GM19239 (cell line): ENCODE measurements around the gene ARPC5L.

Source experiments
- DNase-seq: peaks from one replicate; pipeline ENCODE4 v3.0.0; 2011; ENCODE audit warnings: low spot score; ENCODE audit not compliant: insufficient read length
- FAIRE-seq: peaks from 2 replicates; lab custom pipeline; 2011; peaks lifted over from hg19 to GRCh38; lab: Jason Lieb, UNC

The ARPC5L gene

GRCh38 chr9:124859803-124860581, 1.9 kb upstream of the ARPC5L start:
- no peak for DNase-seq
- no peak for FAIRE-seq

DNA sequence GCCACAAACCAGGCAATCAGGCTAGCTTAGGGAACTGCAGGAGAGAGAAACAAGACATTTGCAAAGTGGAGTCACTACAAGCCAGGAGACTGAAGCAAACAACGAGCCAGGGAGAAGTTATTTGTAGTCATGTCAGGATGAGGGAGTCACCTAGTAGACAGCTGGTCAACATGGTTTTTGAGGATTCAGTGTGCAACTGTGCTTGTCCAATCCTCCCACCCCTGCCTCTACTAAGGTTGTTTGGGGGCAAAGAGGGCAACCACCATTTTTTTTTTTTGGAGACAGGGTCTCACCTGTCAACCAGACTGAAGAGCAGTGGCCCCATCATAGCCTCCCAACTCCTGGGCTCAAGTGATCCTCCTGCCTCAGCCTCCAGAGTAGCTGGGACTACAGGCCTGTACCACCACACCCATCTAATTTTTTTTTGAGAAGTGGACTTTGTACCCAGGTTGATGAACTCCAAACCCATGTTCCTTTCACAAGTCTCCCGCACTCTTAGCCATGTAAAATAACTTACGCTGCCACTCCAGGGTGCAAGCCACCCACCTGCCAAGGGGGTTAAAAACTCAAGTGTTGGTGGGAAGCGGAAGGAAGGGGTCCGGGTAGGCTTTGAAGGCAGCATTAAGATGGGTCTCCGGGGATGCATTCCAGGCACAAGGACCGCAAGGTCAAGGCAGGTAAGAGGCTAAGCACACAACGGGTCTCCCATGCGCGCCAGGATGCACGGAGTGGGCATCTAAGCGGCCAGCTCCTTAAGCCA, 1.2 kb upstream of the ARPC5L start:
- no peak for FAIRE-seq
- DNase-seq = no peak

GRCh38 chr9:124863371-124863871, 1.5 kb downstream of the ARPC5L start:
- no peak for FAIRE-seq
- DNase-seq = no peak

DNA sequence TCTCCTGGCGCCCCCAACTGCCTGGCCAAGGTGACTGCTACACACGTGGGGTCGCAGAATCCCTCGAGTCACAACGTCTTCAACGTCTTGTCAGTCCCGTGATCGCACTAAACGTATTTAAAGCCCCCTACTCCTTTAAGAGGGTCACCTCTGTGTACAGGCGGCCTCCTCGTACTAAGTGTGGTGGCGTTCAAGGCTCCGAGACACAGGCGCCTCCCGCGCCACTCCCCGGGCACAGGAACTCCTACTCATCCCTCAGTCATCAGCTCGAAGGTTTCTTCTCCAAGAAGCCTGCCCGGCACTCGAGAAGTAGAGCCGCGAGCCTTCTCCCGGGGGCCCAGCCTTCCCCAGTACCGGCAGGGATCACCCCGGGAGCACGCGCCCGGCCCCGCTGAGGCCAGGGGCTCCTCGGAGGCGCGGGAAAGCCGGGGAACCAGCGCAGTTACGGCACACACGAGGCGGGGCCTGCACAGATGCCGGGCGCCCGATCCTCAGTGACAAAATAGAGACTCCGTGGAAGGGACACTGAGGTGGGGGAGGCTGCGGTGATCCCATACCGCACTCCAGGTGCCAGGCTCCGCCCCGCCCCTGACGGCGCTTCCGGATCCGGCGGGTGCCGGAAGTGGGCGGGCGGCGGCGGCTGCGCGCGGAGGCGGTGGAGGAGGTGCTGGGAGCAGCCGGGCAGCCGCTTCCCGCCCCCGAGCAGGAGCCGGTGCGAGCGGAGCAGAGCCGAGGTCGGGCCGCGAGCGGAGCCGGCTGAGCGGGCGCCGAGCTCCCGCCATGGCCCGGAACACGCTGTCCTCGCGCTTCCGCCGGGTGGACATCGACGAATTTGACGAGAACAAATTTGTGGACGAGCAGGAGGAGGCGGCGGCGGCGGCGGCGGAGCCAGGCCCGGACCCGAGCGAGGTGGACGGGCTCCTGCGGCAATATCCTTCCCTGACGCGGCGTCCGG, 6.9 kb downstream of the ARPC5L start:
- DNase-seq (peak; percentile 85), FAIRE-seq (peak; percentile 76)

GRCh38 chr9:124869466-124869985, 7.6 kb downstream of the ARPC5L start:
- DNase-seq (no peak), FAIRE-seq (no peak)

- DNase-seq (peak; percentile 52), FAIRE-seq (peak; percentile 71)
Observed at GRCh38 chr9:124869986-124870560, 8.1 kb downstream of the ARPC5L start.

GRCh38 chr9:124870723-124871122, 8.8 kb downstream of the ARPC5L start:
- DNase-seq (no peak), FAIRE-seq (no peak)

DNA sequence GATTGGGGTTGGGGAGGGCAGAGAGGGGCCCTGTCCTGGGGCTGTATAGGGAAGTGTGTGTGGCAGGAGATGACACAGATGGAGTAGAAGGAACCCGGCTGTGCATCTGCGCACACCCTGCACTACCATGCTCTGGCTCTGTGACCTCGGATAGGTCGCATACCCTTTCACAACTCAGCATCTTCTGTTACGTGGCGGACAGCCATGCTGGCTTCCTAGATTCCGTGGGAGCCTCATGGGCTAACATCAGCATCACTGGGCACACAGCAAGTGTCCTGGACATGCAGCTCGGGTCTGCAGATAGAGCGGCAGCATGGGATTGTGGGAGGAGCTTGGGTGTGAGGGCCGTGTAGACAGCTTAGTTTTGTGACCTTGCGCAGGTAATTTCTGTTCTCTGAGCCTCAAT, 9.2 kb downstream of the ARPC5L start:
- DNase-seq (no peak), FAIRE-seq (no peak)

DNA sequence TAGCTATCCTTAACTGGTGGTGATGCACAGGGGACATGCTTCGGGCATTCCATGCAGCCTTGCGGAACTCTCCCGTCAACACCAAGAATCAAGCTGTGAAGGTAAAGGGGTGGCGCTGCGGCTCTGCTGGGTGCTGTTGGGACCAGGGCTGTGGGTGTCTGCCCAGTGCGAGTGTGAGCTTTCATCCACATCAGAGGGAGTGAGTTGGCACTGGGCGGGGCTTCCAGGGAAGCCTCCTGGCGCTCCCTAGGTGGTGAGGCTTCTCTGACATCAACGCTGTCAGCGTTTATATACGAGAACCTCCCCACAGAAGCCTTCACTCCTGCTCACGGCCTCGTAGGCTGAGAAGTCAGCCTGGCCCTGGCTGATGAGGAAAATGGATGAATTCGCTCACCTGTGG, 11.7 kb downstream of the ARPC5L start:
- no peak for FAIRE-seq
- DNase-seq = no peak

DNA sequence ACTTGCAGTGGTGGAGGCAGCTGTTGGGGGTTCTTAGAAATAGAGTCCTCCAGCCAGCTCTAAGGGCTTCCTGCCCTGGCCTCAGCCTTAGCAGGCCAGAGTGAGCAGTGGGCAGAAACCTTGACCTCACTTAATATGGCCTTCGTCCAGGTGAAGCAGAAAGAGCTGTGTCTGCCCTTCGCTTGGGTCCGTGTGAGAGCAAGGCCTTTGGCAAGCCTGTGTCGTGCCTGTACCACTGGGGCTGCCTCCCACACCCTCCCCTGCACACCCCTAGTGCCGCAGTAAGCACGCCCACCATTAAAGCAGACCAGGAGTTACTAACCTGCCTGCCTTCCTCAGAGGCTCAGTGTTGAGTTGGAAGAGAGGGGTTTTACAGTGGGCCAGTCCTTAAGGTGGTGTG, 13.6 kb downstream of the ARPC5L start:
- DNase-seq (no peak), FAIRE-seq (no peak)

GRCh38 chr9:124877021-124877782, 15.3 kb downstream of the ARPC5L start:
- no peak for FAIRE-seq

GRCh38 chr9:124878021-124878420, 16.1 kb downstream of the ARPC5L start:
- FAIRE-seq (no peak), DNase-seq (no peak)

More at GRCh38 chr9:124877021-124877782, 15.3 kb downstream of the ARPC5L start:
- no peak for DNase-seq

- FAIRE-seq (no peak), DNase-seq (no peak)
Observed at GRCh38 chr9:124878518-124878917, 16.6 kb downstream of the ARPC5L start.

DNA sequence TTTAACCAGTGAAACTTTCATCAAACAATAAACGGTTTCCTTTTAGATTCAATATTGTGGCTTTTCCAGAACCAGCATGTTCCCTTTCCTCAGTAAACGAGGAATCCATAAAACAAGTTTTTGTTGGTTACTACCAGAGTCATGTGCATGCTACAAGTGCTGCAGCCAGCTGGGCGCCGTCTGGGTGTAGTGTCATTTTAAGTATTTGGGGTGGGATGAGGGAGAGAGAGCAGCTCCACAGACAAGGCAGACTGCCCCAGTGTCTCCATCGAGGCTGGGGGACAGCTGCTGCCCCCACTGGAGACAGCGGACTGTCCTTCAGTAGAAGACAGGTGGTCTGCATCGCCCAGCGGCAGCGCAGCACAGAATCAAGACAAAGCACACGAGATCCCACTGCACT, 17.3 kb downstream of the ARPC5L start:
- FAIRE-seq (no peak), DNase-seq (no peak)

DNA sequence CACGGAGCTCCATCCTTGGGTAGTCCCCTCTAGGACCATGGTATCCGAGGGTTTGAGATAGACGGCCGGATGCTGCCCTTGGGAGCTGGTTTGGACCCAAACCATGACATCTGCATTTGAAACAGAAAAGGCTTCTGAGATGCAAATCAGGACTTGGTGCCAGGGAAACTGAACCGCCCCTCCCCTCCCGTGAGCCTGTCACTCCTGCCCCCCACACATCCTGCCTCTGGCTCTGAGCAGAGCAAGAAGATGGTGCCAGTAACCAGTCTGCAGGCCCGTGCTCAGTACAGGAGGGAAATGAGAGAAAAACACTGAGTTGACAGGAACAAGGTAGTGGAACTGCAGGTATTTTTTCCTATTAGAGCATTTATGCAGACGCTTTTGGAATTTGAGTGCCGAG, 18.6 kb downstream of the ARPC5L start:
- DNase-seq (no peak), FAIRE-seq (peak; percentile 31)

DNA sequence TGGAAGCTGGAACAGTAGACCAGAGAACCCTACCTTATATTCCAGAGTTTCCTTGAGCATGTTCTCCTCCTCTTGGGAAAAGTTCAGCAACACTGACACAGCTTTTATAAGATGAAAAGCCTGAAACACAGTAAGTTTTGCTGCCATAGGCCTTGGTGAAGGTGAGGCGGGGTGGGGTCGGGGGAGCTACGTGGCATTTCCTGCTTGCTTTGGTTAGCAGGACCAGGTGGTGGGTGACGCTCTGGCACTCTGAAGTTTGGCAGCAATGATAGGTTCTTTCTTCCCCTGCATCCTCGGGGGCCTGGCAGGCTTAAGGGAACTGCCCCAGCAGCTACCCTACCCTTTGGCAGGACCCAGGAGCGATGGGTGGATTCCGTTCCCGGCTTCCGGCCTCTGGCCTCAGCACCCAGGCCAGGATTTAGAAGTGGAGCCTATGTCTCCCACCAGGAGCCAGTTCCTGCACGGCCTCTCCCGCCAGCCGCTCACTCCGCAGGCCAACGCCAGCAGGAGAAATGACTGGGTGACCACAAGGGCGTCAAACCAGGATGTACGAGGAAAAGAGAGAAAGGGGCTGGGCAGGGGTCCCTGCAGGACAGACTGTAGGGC, 19.3 kb downstream of the ARPC5L start:
- DNase-seq (no peak), FAIRE-seq (no peak)

DNA sequence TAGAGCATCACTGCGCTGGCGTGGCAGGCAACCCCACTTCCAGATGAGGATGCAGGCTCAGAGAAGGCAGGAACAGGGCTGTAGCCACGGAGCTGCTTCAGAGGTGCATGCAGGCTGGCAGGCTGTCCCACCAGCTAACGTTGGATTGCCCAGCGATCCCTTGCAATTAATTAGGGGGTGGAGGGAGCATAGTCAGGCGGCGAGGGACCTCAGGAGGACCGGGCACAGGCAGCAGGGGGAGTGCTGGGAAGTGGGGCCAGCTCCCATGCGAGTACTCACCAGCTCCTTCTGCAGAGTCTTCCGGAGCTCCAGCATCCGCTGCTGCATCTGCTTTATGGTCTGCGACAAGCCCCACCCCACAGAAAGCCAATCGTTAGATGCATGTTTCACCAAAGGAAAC, 20.3 kb downstream of the ARPC5L start:
- FAIRE-seq (no peak), DNase-seq (no peak)

DNA sequence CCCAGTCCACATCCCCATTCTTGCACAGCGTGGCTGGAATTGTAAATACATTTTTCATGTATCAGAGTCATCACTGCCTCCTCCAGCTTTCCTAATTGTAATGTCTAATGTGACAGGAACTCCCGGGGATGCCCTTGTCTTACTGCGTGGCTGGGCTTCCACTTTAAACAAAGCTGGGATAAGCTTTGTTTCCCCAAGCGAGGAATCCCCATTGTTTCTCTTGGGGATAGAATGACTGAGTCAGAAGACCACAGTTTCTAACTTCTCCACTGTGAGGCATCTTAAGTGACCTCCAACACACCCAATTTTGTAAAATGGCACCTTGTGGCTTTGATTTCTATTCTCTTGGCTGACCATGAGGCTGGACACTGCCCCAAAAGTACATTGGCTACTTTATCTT, 22.4 kb downstream of the ARPC5L start:
- FAIRE-seq = no peak

DNA sequence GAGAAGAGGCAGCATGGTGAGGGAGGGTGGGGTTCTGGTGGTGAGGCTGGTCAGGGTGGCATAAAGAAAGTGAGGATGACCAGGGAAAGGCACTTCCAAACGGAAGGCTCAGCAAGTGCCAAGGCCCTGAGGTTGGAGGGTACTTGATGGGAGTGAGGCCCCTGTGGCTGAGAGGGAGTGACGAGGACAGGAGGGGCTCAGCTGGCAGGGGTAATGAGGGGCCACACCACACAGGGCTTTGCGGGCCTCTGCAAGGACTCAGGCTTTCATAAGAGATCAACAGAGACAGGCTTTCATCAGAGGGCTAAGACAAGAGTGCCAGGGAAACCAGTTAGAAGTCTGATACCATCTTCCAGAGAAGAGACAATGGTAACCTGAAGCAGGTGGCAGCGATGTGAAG, 23.6 kb downstream of the ARPC5L start:
- DNase-seq (no peak), FAIRE-seq (no peak)

More for the DNA sequence above, 22.4 kb downstream of the ARPC5L start:
- no peak for DNase-seq
